GM10248 (cell line): Measurements from ENCODE around the gene RCBTB1.

ENCODE experiments used
- CTCF ChIA-PET: fragments of 300-600 bp; sonication (Branson Sonifier 250); formaldehyde crosslinking; extraction: SDS; loops from one replicate; lab custom pipeline; 2021; ENCODE audit warnings: antibody characterized with exemption; lab: Yijun Ruan, JAX
- POLR2A ChIA-PET: fragments of 350-650 bp; sonication (Branson Sonifier 250); formaldehyde crosslinking; extraction: SDS; loops from one replicate; lab custom pipeline; 2020; ENCODE audit warnings: antibody characterized with exemption; lab: Yijun Ruan, JAX
- DNase-seq: peaks from one replicate; pipeline ENCODE4 v3.0.0; 2012; ENCODE audit errors: extremely low spot score
- CTCF ChIP-seq: IDR thresholded peaks from 2 replicates; pipeline ENCODE4 v1.5.1; 2012; ENCODE audit warnings: mild to moderate bottlenecking, low read depth; ENCODE audit errors: extremely low read depth, missing control alignments, control extremely low read depth

RCBTB1 gene

GRCh38 chr13:49560270-49561061, 24.9 kb downstream of the RCBTB1 start:
- ChIA-PET POLR2A (no interaction called here), CTCF (interaction anchor here (0.7 to 1.6 kb wide), 10 partner anchors 8 to 290 kb away, joined by 3 to 7 read pairs (median 3); partner anchors contain the start of genes CAB39L, PHF11 and SETDB2)
- TF ChIP-seq CTCF = no peak
- DNase-seq = no peak

- no peak for DNase-seq
- CTCF ChIA-PET = interaction anchor here (1.2 to 1.6 kb wide), 2 partner anchors 11 to 115 kb away, joined by 3 to 7 read pairs; partner anchors contain the start of genes CAB39L and SETDB2
Observed at GRCh38 chr13:49559006-49559405, 26.4 kb downstream of the RCBTB1 start.

DNA sequence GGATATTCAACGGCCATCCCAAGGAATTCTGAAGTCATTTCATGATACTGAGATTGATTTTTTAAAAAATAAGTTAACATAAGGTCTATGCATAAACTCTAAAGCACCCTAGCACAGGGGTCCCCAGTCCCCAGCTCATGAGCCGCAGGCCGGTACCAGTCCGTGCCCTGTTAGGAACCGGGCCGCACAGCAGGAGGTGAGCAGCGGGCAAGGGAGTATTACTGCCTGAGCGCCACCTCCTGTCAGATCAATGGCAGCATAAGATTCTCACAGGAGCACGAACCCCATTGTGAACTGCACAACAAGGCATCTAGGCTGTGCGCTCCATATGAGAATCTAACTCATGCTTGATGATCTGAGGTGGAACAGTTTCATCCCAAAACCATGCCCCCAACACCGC, 31.0 kb downstream of the RCBTB1 start:
- CTCF ChIA-PET = interaction anchor here (1.8 kb wide), 1 partner anchor 32 kb away, joined by 6 read pairs; no protein-coding TSS in a partner anchor
- POLR2A ChIA-PET = no interaction called here
- no peak for DNase-seq
- TF ChIP-seq CTCF = no peak

More at GRCh38 chr13:49559006-49559405, 26.4 kb downstream of the RCBTB1 start:
- TF ChIP-seq CTCF = no peak
- POLR2A ChIA-PET = no interaction called here

DNA sequence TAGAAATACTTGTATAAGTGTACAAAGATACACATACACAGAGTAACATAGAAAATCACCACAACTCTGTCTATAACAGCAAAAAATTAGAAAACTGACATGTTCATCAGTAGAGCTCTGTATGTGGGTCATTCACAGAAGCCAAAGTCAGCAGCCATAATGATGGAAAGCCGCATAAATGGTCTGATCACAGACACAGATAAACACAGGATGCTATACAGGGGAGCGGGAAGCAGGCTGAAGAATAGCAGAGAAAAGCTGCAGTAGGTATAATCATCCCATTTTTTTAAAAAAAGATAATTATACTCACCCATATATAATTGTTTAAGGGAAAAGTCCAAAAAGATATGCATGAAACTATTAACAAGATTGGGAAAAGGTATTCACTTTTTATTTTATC, 31.5 kb downstream of the RCBTB1 start:
- no peak for TF ChIP-seq CTCF
- DNase-seq = no peak
- ChIA-PET CTCF (interaction anchor here (1.8 to 2.0 kb wide), 2 partner anchors 32 kb away, joined by 6 read pairs; no protein-coding TSS in a partner anchor), POLR2A (no interaction called here)

DNA sequence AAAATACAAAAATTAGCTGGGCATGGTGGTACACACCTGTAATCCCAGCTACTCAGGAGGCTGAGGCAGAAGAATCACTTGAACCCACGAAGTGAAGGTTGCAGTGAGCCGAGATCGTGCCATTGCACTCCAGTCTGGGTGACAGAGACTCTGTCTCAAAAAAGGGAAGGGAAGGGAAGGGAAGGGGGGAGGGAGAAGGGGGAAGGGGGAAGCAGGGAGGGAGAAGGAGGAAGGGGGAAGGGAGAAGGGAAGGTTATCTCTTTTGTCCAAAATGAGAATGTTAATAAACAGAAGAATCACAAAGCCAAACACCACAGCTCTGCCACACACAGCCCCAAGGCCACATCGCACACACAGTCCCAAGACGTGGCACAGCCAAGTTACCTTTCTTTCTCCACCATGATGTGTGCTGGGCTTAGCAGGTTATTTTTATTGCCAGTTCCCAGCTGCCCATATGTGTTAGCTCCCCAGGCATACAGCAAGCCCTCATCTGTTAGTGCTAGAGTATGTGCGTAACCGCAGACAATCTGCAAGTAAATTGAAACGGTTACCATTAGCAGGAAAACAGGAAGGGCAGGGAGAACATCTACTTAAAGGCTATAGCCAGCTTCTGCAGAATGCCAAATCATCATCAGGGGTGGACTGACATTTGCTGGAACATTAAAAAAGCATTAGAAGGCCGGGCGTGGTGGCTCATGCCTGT, 34.3 kb downstream of the RCBTB1 start:
- ChIA-PET POLR2A (no interaction called here), CTCF (no interaction called here)
- TF ChIP-seq CTCF = no peak
- no peak for DNase-seq

- ChIA-PET POLR2A (no interaction called here), CTCF (interaction anchor here (1.1 kb wide), 1 partner anchor 55 kb away, joined by 3 read pairs; no protein-coding TSS in a partner anchor)
- TF ChIP-seq CTCF = no peak
- no peak for DNase-seq
Observed at GRCh38 chr13:49549289-49549688, 36.1 kb downstream of the RCBTB1 start.
